Raji (cell line): ENCODE results near the gene HNRNPAB.
A peak's percentile ranks its signal among the peaks of the same experiment; 100 is the strongest.

Experiments used
- POLR2A ChIP-seq: IDR thresholded peaks from 2 replicates; pipeline ENCODE4 v1.6.1; 2011; ENCODE audit warnings: low read depth, low read length, control low read depth; ENCODE audit not compliant: insufficient read depth

Gene HNRNPAB

DNA sequence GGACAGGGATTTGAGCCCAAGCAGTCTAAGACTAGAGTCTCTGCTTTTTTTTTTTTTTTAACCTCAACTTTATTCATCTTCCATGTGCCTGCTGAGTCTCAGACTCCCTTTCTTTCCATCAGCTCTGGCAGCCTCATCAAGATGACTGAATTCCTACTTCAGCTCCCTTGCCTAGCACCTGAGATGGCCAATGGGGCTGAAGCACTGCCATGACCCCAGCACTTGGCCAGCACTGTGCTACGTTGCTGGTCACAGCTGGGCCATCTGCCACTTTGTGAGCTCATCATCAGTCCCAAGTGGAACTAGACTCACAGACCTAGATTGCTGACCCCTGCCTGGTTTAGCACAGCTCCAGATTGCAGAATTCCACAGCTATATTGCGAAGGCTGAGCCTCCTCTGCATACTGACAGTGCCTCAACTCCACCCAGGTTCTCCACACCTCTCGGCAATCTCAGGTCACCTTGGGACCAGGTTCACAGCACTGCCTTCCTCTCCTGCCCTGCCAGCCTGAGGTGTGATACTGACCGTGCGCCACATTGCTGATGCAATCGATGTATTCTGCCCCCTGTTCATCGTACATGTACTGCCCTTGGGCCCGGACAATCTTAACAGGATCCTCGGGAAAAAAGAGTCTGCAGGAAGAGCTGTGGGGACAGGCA, 26.7 kb downstream of the HNRNPAB start:
- TF ChIP-seq POLR2A, result peak; percentile 19; the same call in 1 of the 2 replicates

GRCh38 chr5:178231539-178232123, 27.3 kb downstream of the HNRNPAB start:
- TF ChIP-seq POLR2A, result no peak

DNA sequence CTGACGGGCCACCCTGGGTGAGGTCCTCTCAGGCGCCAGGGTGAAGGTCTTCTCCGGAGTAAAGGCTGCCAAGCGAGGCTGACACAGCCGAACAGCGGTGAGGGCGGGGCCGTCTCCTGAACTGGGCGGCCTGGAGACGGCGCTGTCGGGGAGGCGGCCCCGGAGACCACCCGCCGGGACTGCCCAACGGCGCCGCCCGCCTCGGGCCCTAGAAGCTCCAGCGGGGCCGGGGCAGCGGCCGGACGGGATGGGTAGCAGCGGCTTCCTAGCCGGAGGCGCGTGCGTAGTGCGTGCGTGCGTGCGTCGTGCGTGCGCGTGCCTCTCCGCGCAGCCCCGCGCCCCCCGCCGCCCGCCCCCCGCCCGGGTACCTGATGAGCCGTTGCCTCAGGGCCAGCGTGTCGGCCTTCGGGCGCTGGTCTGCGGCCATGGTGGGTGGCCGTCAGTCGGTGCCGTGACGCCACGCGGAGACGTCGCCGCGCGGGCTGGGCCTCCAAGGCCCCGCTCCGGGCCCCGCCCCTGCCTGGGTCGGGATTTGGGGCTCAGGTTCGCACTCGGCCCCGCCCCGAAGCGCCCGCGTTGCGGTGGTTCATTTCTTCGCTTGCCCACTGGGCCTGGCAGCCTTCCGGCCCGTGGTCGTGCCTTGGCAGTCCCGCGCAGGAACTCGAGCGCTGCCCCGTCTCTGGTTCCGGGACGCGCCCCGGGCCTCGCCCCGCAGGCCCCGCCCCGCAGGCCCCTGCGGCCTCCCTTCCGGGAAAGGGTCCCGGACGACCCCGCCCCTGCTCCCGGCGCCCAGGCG, 28.0 kb downstream of the HNRNPAB start, which contains the start of gene PHYKPL:
PHYKPL (minus strand) TSS at position 679 of the 796 bp plus-strand sequence; CDS start at position 427, 252 bp downstream.
- peak; percentile 74 for TF ChIP-seq POLR2A

GRCh38 chr5:178232920-178233429, 28.6 kb downstream of the HNRNPAB start:
- TF ChIP-seq POLR2A, result 0 out of 2 replicates have a peak, but pooled peaks have one; percentile 31

DNA sequence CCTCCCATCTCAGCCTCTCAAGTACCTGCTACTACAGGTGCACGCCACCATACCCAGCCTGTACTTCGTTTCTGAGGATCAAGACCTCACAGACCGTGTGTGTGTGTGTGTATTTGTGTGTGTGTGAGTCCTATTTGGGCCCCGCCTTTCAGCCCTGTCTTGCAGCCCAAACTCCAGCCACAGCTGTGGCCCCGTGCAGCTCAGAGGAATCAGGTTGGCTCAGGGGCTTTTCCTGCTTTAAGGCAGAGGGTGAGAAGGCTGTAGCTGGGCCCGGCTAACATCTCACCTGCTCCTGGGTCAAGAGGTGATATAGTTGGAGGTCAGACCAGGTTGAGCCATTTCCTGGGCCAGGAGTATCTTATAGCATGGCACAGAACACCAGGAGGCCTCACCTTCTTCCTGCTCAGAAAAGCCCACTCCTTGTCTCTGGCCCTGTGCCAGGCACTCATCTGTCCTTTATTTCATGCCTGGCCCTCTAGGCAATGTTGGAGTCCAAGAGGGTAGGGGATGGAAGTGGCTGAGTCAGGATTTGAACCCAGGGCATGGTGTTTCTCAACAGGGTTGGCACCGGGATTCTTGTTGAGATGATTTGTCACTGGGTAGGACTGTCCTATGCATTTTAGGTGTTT, 29.9 kb downstream of the HNRNPAB start:
- TF ChIP-seq POLR2A, result no peak

GRCh38 chr5:178234750-178235587, 30.6 kb downstream of the HNRNPAB start:
- no peak for TF ChIP-seq POLR2A

DNA sequence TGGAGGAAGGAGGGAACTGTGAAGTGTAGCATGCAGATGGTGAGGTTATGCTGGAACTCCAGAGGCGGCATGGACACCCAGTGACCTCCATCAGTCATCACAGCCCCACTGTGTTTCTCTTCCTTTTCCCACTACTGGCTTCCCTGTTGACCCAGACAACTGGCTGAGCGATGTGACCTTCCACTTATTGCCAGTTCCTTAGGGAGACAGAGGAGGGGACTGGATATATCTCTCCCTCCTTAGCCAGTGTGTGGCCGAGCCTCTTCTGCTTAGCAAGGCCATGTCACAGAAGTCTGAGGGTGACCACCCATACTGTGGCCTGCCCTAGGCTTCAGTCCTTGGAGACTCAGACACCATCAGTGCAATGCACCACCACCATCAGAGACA, 31.2 kb downstream of the HNRNPAB start:
- TF ChIP-seq POLR2A, result no peak

GRCh38 chr5:178236126-178236525, 31.8 kb downstream of the HNRNPAB start:
- no peak for TF ChIP-seq POLR2A

DNA sequence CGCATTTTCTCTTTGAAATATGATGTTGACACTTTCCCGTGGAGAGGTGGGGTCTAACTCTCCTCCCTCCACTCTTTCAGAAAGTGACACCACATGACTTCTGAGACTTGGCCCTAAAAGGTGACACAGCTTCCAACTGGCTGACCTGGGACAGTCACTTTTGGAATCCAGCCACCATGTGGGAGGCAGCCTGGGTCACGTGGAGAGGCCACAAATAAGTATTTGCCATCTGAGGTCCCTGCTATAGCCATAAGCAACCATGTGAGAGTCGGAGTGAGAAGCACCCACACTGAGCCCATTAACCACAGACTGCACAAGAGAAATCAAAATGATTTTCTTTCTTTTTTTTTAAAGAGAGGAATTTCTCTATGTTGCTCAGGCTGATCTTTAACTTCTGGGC, 32.3 kb downstream of the HNRNPAB start:
- TF ChIP-seq POLR2A, result no peak

DNA sequence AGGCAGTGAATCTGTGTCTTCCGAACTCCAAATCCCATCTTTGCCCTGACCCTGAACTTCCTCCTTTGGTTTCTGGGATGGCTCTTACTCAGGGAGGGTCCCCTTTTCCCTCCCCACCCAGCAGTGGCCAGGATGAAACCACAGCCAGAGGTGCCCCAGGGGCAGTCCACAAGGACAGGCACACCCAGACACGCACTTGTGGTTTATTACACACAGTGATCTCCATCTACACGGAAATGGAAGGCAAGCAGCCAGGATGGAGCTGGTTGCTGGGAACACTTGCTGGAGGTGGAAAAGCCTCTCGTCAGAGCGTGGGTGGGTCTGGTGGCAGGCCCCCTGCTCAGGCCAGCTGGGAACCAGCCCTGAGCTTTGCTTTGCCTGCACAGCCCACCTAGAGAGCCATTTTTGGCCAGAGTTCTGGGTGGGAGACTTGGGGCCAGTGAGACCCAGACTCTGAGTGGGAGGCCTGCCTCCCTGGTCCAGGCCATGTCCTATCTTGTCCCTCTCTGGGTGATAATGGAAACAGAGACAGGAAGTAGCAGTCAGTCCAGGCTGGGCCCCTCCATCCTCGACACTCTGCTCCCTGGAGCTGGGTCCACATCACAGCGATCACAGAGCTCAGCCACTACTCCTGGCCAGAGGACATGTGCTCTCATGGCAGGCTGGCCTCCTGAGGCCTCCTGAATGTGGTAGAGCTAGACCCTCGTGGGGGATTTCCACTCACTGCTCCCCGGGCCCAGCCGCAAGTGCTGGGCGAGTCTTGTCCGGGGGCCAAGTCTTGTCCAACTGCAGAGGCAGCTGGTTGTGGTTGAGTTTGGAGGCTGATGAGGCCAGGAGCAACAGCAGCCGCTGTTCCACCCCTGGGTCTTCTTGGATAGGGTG, 33.3 kb downstream of the HNRNPAB start:
- no peak for TF ChIP-seq POLR2A

GRCh38 chr5:178238313-178238635, 33.9 kb downstream of the HNRNPAB start:
- TF ChIP-seq POLR2A, result no peak

DNA sequence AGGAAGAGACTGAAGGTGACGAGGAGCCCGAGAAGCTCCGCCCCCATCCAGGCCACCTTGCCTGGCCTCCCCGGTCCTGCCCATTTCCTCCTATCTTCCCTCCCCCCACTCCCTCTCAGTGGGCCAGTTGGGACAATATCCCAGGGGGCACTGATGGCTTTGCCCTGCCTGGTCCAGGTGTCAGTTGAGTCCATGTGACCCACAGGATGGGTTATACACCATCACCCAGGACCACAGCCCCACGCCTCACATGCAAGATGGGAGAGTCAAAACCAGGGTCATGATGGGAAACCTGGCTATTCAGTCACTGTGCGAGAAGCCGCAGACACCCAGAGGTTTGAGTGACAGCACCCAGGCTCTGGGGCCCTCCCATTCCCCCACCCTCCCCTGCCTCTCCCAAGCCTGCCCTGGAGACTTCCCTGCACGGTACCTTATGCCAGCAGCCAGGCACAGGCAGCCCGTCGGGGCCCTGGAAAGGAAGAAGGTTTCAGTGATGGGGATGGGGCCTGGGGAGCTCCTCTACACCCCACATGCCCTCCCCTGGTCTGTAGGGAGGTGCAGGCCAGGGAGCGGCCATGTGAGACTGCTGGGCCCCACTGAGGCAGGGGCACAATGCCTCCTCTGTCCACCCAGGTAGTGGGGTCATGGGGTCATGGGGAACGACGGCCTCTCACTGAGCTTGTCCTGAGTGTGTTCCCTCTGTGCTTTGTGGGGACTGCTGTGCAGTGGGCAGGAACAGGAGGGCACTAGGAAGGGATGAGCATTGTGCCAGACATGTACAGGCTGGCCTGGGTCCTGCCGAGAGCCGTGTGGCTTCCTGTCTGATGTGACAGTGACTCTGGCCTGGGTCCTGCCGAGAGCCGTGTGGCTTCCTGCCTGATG, 34.6 kb downstream of the HNRNPAB start:
- no peak for TF ChIP-seq POLR2A

- no peak for TF ChIP-seq POLR2A
Observed at GRCh38 chr5:178240341-178240741, 36.0 kb downstream of the HNRNPAB start.

DNA sequence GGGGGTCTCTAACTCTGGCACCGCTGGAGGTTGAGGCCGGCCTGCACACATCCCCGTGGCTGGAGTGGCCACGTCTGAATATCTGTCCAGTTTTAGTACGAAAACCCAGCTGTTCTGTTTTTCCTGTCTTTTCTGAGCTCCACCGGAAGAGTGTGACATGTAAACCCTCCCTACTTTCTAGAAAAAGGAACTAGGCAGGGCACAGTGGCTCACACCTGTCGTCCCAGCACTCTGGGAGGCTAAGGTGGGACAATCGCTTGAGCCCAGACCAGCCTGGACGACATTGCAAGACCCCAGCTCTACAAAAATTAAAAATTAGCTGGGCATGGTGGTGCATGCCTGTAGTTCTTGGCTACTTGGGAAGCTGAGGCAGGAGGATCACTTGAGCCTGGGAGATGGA, 36.4 kb downstream of the HNRNPAB start:
- no peak for TF ChIP-seq POLR2A
